Loucy (cell line): ENCODE measurements around the gene CDCA3.

Source experiments
- H2AFZ ChIP-seq: fragments of 200-600 bp; sonication (generic); 2 replicates; pipeline ENCODE4 v1.6.0; 2016; ENCODE audit warnings: antibody characterized with exemption, mild to moderate bottlenecking, low read length, moderate library complexity
- H3F3A ChIP-seq: fragments of 200-600 bp; 2 replicates; pipeline ENCODE4 v1.6.0; 2016; ENCODE audit warnings: antibody characterized with exemption, low read depth, mild to moderate bottlenecking
- H3K27me3 ChIP-seq: fragments of 200-600 bp; sonication (generic); 2 replicates; pipeline ENCODE4 v1.6.1; 2014; ENCODE audit warnings: low read length, mild to moderate bottlenecking; ENCODE audit not compliant: insufficient read depth, poor library complexity, severe bottlenecking
- H3K36me3 ChIP-seq: fragments of 200-600 bp; sonication (generic); 2 replicates; pipeline ENCODE4 v1.6.1; 2016; ENCODE audit warnings: low read length; ENCODE audit not compliant: insufficient read depth
- H3K4me1 ChIP-seq: fragments of 200-600 bp; sonication (generic); 2 replicates; pipeline ENCODE4 v1.5.1; 2014; ENCODE audit warnings: low read length, mild to moderate bottlenecking; ENCODE audit not compliant: insufficient read depth, poor library complexity, severe bottlenecking
- H3K4me2 ChIP-seq: fragments of 200-600 bp; sonication (generic); 2 replicates; pipeline ENCODE4 v1.6.0; 2014; ENCODE audit warnings: antibody characterized with exemption, low read length, low read depth, mild to moderate bottlenecking; ENCODE audit not compliant: poor library complexity, severe bottlenecking
- H3K4me3 ChIP-seq: fragments of 200-600 bp; sonication (generic); 2 replicates; pipeline ENCODE4 v1.5.1; 2014; ENCODE audit warnings: low read length, mild to moderate bottlenecking, mixed read lengths; ENCODE audit not compliant: poor library complexity, severe bottlenecking
- H3K79me2 ChIP-seq: fragments of 200-600 bp; sonication (generic); 2 replicates; pipeline ENCODE4 v1.6.1; 2014; ENCODE audit warnings: low read length; ENCODE audit not compliant: insufficient read depth
- H3K9ac ChIP-seq: fragments of 200-600 bp; sonication (generic); 2 replicates; pipeline ENCODE4 v1.6.0; 2014; ENCODE audit warnings: mild to moderate bottlenecking, low read depth, low read length, moderate library complexity; ENCODE audit not compliant: poor library complexity, severe bottlenecking
- H3K9me2 ChIP-seq: fragments of 200-600 bp; sonication (generic); replicated peaks from 2 replicates; pipeline ENCODE4 v1.6.1; 2016; ENCODE audit warnings: low read depth, low read length, mixed read lengths
- H3K9me3 ChIP-seq: fragments of 200-600 bp; sonication (generic); 2 replicates; pipeline ENCODE4 v1.6.1; 2014; ENCODE audit warnings: mild to moderate bottlenecking, antibody characterized with exemption, low read length, low read depth; ENCODE audit not compliant: insufficient read depth
- H4K20me1 ChIP-seq: fragments of 200-600 bp; sonication (generic); 2 replicates; pipeline ENCODE4 v1.6.0; 2014; ENCODE audit warnings: antibody characterized with exemption, low read length, mild to moderate bottlenecking; ENCODE audit not compliant: insufficient read depth, poor library complexity, severe bottlenecking
- CTCF ChIP-seq: fragments of 200-600 bp; sonication (generic); conservative IDR thresholded peaks from 2 replicates; pipeline ENCODE4 v1.5.1; 2014; ENCODE audit warnings: mild to moderate bottlenecking, antibody characterized with exemption, low read length
- EZH2phosphoT487 ChIP-seq: fragments of 200-600 bp; IDR thresholded peaks from 2 replicates; pipeline ENCODE4 v1.6.1; 2018; ENCODE audit warnings: antibody characterized with exemption, mild to moderate bottlenecking, moderate library complexity, borderline replicate concordance

The CDCA3 gene

GRCh38 chr12:6826734-6827436, 24.2 kb downstream of the CDCA3 start:
- H3K4me3 ChIP-seq: peak overlapping the region; percentile 55
- peak overlapping the region; percentile 53 for H3K9ac ChIP-seq
- H3K4me2 ChIP-seq: peak overlapping the region; percentile 77
- no peaks in the 10 kb centered on the region for H3K9me2 ChIP-seq
- H3K4me1 ChIP-seq: peaks cover 24% of the 10 kb centered on the region
- no peak overlapping the region for H2AFZ ChIP-seq
- no peaks in the 10 kb centered on the region for H3K27me3 ChIP-seq
- no peaks in the 10 kb centered on the region for H4K20me1 ChIP-seq
- H3K9me3 ChIP-seq: no peaks in the 10 kb centered on the region
- no peaks in the 10 kb centered on the region for H3F3A ChIP-seq
- H3K79me2 ChIP-seq: peaks cover 25% of the 10 kb centered on the region; the same call in 1 of the 2 replicates
- TF ChIP-seq CTCF (no peak), EZH2phosphoT487 (no peak)
- H3K36me3 ChIP-seq: no peaks in the 10 kb centered on the region; the same call in 1 of the 2 replicates

- Histone ChIP-seq H3K4me1 (peaks cover 28% of the 10 kb centered on the region), H3K9ac (no peak overlapping the region), H3K9me3 (no peaks in the 10 kb centered on the region), H2AFZ (no peak overlapping the region), H3K9me2 (no peaks in the 10 kb centered on the region), H3F3A (no peaks in the 10 kb centered on the region), H4K20me1 (no peaks in the 10 kb centered on the region), H3K4me3 (no peak overlapping the region), H3K79me2 (peaks cover 25% of the 10 kb centered on the region; the same call in 1 of the 2 replicates), H3K36me3 (no peaks in the 10 kb centered on the region), H3K27me3 (no peaks in the 10 kb centered on the region), H3K4me2 (no peak overlapping the region)
- TF ChIP-seq EZH2phosphoT487 (no peak), CTCF (no peak)
These were observed 24.9 kb downstream of the CDCA3 start for GRCh38 chr12:6826125-6826733.

GRCh38 chr12:6825398-6826124, 25.5 kb downstream of the CDCA3 start:
- no peak overlapping the region for H3K4me3 ChIP-seq
- H3K79me2 ChIP-seq: peaks cover 25% of the 10 kb centered on the region; the same call in 1 of the 2 replicates
- no peaks in the 10 kb centered on the region for H3K9me3 ChIP-seq
- no peaks in the 10 kb centered on the region for H3K27me3 ChIP-seq
- peaks cover 33% of the 10 kb centered on the region for H3K4me1 ChIP-seq
- H3K36me3 ChIP-seq: no peaks in the 10 kb centered on the region
- no peak overlapping the region for H3K9ac ChIP-seq
- H3F3A ChIP-seq: no peaks in the 10 kb centered on the region
- H3K9me2 ChIP-seq: no peaks in the 10 kb centered on the region
- no peak for TF ChIP-seq EZH2phosphoT487
- TF ChIP-seq CTCF: peak; percentile 84
- no peak overlapping the region for H3K4me2 ChIP-seq
- no peak overlapping the region for H2AFZ ChIP-seq
- no peaks in the 10 kb centered on the region for H4K20me1 ChIP-seq
